Measurements from ENCODE around the gene OR5K1.

OR5K1 gene

DNA sequence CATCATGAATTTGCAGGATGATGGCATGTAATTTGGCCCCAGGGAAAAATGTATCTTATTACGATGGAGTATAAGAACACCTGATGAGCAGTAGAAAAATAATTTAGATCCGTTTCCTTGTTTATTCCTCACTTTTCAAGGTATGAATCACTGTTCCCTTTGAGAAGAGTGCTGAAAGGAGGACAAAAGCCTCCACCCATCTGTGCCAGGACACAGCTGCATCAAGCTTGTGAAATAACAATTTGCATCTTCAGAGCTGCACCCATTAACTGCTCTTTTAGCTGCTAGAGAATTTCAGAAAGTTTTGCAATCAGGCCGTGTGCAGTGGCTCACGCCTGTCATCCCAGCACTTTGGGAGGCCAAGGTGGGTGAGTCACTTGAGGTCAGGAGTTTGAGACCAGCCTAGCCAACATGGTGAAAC lies 50.1 kb downstream of the OR5K1 start:
- H3K36me3 ChIP-seq (ENCODE audit: control insufficient read depth in 2 of 2, insufficient read depth in 1 of 2, low read length in 2 of 2) = peaks cover 0 to 26% of the 10 kb centered on the region in 2 experiments; a peak in 1 of 3 replicates
- ChIA-PET POLR2A (interaction anchor here (1.7 kb wide), 1 partner anchor 10 kb away, joined by 4 read pairs; the partner anchor contains the start of gene CLDND1), CTCF (no interaction called here)
- H3K9me3 ChIP-seq (ENCODE audit: control insufficient read depth, insufficient read depth, low read depth, low read length) = no peaks in the 10 kb centered on the region
- no peak overlapping the region for H3K4me3 ChIP-seq (ENCODE audit: low read depth, low read length)
- 0 out of 2 replicates have a peak, but pooled peaks cover 2% of the 10 kb centered on the region for H3K4me1 ChIP-seq (ENCODE audit: control insufficient read depth, insufficient read depth, low read length)
- H3K27ac ChIP-seq (ENCODE audit: extremely low read depth, low read depth, low read length) = no peak overlapping the region
- TF ChIP-seq, protein P1, sequence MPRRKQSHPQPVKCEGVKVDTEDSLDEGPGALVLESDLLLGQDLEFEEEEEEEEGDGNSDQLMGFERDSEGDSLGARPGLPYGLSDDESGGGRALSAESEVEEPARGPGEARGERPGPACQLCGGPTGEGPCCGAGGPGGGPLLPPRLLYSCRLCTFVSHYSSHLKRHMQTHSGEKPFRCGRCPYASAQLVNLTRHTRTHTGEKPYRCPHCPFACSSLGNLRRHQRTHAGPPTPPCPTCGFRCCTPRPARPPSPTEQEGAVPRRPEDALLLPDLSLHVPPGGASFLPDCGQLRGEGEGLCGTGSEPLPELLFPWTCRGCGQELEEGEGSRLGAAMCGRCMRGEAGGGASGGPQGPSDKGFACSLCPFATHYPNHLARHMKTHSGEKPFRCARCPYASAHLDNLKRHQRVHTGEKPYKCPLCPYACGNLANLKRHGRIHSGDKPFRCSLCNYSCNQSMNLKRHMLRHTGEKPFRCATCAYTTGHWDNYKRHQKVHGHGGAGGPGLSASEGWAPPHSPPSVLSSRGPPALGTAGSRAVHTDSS (tag by site-specific recombination; IDR thresholded peaks at IDR 0.05) = no peak
- no peak for TF ChIP-seq ZNF626 (tag by site-specific recombination; IDR thresholded peaks at IDR 0.05)
- no peak for TF ChIP-seq SETDB1 (IDR thresholded peaks at IDR 0.05; ENCODE audit: insufficient read length, low read length)
- TF ChIP-seq ZNF37A (tag by site-specific recombination; IDR thresholded peaks at IDR 0.05) = no peak
- 0 out of 2 replicates have a peak, but pooled peaks have one; percentile 8 for TF ChIP-seq ZNF366 (tag by site-specific recombination; conservative IDR thresholded peaks at IDR 0.05)
- TF ChIP-seq FEZF1 (tag by site-specific recombination; IDR thresholded peaks at IDR 0.05) = peak; percentile 67
- TF ChIP-seq BCL6B (tag by site-specific recombination; IDR thresholded peaks at IDR 0.05) = no peak
- TF ChIP-seq ZBTB48 (tag by site-specific recombination; IDR thresholded peaks at IDR 0.05) = no peak
- TF ChIP-seq KLF10 (tag by site-specific recombination; IDR thresholded peaks at IDR 0.05) = no peak
- no peak for TF ChIP-seq KLF7 (tag by site-specific recombination; IDR thresholded peaks at IDR 0.05; ENCODE audit: borderline replicate concordance)
- TF ChIP-seq GLIS1 (tag by site-specific recombination; IDR thresholded peaks at IDR 0.05) = 0 out of 2 replicates have a peak, but pooled peaks have one; percentile 15
- TF ChIP-seq, protein P2, sequence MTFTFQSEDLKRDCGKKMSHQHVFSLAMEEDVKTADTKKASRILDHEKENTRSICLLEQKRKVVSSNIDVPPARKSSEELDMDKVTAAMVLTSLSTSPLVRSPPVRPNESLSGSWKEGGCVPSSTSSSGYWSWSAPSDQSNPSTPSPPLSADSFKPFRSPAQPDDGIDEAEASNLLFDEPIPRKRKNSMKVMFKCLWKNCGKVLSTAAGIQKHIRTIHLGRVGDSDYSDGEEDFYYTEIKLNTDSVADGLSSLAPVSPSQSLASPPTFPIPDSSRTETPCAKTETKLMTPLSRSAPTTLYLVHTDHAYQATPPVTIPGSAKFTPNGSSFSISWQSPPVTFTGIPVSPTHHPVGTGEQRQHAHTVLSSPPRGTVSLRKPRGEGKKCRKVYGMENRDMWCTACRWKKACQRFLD (tag by site-specific recombination; IDR thresholded peaks at IDR 0.05) = no peak
- no peak for TF ChIP-seq ZNF398 (tag by site-specific recombination; IDR thresholded peaks at IDR 0.05)
- no peak for TF ChIP-seq ZNF654 (tag by site-specific recombination; IDR thresholded peaks at IDR 0.05; ENCODE audit: low read depth)
- TF ChIP-seq ZNF157 (tag by site-specific recombination; IDR thresholded peaks at IDR 0.05) = no peak
- TF ChIP-seq ZSCAN23 (tag by site-specific recombination; IDR thresholded peaks at IDR 0.05) = no peak
- no peak for TF ChIP-seq ZNF354C (tag by site-specific recombination; IDR thresholded peaks at IDR 0.05; ENCODE audit: borderline replicate concordance, low read depth)
- TF ChIP-seq, protein P3, sequence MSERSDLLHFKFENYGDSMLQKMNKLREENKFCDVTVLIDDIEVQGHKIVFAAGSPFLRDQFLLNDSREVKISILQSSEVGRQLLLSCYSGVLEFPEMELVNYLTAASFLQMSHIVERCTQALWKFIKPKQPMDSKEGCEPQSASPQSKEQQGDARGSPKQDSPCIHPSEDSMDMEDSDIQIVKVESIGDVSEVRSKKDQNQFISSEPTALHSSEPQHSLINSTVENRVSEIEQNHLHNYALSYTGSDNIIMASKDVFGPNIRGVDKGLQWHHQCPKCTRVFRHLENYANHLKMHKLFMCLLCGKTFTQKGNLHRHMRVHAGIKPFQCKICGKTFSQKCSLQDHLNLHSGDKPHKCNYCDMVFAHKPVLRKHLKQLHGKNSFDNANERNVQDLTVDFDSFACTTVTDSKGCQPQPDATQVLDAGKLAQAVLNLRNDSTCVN (tag by site-specific recombination; optimal IDR thresholded peaks at IDR 0.05) = no peak
- no peak for TF ChIP-seq ZNF585B (tag by site-specific recombination; IDR thresholded peaks at IDR 0.05)
- TF ChIP-seq MYNN (tag by site-specific recombination; IDR thresholded peaks at IDR 0.05; ENCODE audit: borderline replicate concordance) = no peak
- no peak for TF ChIP-seq ZNF341 (tag by site-specific recombination; IDR thresholded peaks at IDR 0.05; ENCODE audit: low read depth)
- TF ChIP-seq MEIS1 (CRISPR knock-in tag; IDR thresholded peaks at IDR 0.05; ENCODE audit: borderline replicate concordance) = no peak
- TF ChIP-seq SP7 (tag by site-specific recombination; IDR thresholded peaks at IDR 0.05) = no peak
- no peak for TF ChIP-seq ZNF155 (tag by site-specific recombination; IDR thresholded peaks at IDR 0.05)
- TF ChIP-seq, protein P4, sequence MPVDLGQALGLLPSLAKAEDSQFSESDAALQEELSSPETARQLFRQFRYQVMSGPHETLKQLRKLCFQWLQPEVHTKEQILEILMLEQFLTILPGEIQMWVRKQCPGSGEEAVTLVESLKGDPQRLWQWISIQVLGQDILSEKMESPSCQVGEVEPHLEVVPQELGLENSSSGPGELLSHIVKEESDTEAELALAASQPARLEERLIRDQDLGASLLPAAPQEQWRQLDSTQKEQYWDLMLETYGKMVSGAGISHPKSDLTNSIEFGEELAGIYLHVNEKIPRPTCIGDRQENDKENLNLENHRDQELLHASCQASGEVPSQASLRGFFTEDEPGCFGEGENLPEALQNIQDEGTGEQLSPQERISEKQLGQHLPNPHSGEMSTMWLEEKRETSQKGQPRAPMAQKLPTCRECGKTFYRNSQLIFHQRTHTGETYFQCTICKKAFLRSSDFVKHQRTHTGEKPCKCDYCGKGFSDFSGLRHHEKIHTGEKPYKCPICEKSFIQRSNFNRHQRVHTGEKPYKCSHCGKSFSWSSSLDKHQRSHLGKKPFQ (tag by site-specific recombination; IDR thresholded peaks at IDR 0.05) = no peak
- TF ChIP-seq REPIN1 (tag by site-specific recombination; IDR thresholded peaks at IDR 0.05; ENCODE audit: low read depth) = no peak
- TF ChIP-seq HOXD13 (CRISPR knock-in tag; IDR thresholded peaks at IDR 0.05; ENCODE audit: borderline replicate concordance) = no peak
- no peak for TF ChIP-seq ZNF48 (tag by site-specific recombination; IDR thresholded peaks at IDR 0.05)
- TF ChIP-seq ZNF202 (tag by site-specific recombination; IDR thresholded peaks at IDR 0.05; ENCODE audit: borderline replicate concordance) = no peak
- TF ChIP-seq ZNF623 (tag by site-specific recombination; IDR thresholded peaks at IDR 0.05) = no peak
- TF ChIP-seq WT1 (tag by site-specific recombination; IDR thresholded peaks at IDR 0.05) = no peak
- TF ChIP-seq MZF1 (tag by site-specific recombination; IDR thresholded peaks at IDR 0.05; ENCODE audit: borderline replicate concordance) = no peak

Measured in HEK293 (cell line).